HG03575 (cell line): Measurements from ENCODE around the gene ANKRD40.
A peak's percentile ranks its signal among the peaks of the same experiment; 100 is the strongest.
"Not testable (repeated sequence)": the region's sequence is repeated elsewhere in the genome, so short reads cannot be mapped to it uniquely, and the experiment has no call there.

Experiments
- ATAC-seq: cut with Tn5 transposase; IDR thresholded peaks from one replicate; pipeline ENCODE4 v1.9.1; 2021; ENCODE audit not compliant: unreplicated experiment, insufficient number of reproducible peaks, low FRiP score; ENCODE audit errors: extremely low read depth

Gene ANKRD40

DNA sequence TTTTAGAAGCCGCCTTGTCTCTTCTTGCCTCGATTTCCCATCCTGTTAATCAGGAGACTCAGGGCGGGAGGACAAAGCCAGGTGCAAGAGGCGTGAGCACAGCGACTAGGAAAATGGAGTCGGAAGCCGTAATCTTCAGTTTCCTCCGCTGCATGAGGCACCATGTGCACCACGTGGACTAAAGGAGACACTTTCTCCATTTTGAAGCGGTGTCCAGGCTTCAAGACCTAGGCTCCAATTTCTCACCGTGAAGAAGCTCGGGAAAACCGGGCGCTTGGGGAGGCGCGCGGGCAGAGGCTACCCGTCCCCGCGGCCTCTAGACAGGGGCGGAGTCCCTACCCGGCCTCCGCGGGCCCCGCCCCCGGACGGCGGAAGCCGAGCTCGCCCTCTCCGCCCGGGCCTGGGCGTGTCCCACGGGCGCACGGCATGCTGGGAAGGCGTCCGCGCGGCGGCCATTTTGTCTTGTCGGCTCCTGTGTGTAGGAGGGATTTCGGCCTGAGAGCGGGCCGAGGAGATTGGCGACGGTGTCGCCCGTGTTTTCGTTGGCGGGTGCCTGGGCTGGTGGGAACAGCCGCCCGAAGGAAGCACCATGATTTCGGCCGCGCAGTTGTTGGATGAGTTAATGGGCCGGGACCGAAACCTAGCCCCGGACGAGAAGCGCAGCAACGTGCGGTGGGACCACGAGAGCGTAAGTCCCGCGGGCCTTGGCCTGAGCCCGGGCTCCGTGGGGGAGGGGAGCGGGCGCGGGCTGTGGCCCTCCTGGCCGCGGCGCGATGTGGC, 11.6 kb upstream of the ANKRD40 start, which contains the start of gene LUC7L3:
Gene LUC7L3, plus strand, starts transcription at position 460 of the 780 bp plus-strand sequence. Its CDS starts 130 bp downstream, at position 590.
- peak; percentile 51 for ATAC-seq

DNA sequence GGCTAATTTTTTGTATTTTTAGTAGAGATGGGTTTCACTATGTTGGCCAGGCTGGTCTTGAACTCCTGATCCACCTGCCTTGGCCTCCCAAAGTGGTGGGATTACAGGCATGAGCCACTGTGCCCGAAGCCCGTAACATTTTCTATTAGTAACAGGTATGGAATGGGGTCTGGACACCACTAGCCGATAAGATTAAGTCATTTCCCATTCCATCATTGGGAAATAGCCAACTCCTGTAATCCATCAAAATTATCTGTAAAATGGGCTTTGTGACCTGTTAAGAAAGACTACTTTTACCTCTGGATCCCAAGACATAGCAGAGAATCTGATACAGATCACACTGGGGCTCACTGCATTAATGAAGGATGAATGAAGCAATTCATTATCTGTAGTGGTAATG, 7.8 kb upstream of the ANKRD40 start:
- no peak for ATAC-seq

DNA sequence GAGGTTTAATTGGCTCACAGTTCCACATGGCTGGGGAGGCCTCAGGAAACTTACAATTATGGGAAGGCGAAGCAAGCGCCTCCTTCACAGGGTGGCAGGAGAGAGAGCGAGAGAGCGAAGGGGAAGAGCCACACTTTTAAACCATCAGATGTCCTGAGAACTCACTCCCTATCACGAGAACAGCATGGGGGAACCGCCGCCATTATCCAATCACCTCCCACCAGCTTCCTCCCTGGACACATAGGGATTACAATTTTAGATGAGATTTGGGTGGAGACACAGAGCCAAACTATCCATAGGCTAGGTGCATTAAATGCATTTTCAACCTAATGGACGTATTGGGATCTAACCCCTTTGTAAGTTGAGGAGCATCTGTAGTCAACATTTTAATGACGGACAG, 4.9 kb upstream of the ANKRD40 start:
- ATAC-seq, result no peak

DNA sequence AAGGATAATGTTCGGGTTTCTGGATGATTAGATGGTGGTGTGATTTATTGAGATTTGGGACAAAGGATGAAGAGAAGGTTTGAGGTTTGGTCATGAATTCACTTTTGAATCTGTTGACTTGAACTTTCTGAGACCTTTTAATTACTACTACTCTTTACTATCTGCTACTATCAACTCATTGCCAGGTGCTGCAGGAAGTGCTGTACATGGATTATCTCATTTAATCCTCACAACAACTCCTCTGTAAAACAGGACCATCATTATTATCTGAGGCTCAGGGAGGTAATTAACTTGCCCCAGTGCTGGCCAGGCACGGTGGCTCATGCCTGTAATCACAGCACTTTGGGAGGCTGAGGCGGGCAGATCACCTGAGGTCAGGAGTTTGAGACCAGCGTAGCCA, 2.9 kb upstream of the ANKRD40 start:
- no peak for ATAC-seq

DNA sequence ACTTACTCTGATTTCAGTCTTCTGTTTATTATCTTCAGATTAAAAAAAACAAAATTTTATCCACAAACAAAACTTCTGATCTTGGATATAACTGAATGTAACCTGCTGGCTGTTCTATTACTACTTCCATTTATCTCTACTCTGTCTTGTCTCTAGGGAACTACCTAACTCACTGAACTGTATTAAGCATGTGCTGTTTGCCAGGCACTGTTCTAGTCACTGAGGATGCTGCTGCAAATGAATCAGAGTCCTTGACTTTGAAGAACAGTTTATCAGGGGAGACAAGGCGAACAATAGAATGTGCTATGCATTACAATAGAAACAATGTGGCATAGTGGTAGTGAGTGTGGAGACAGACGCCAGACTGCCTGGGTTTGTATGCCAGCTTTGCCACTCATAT, 2.3 kb upstream of the ANKRD40 start:
- no peak for ATAC-seq

DNA sequence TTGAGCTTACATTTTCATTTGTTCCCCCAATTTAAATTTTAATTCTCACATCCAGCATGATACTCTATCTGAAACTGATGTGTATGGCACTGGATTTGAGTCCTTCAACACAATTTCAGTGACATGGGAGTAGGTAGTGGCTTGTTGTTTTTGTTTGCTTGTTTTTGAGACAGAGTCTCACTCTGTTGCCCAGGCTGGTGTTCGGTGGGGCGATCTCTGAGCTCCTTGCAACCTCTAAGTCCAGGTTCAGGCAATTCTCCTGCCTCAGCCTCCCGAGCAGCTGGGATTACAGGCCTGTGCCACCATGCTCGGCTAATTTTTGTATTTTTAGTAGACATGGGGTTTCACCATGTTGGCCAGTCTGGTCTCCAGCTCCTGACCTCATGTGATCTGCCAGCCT, 1.3 kb upstream of the ANKRD40 start:
- ATAC-seq, result not testable (repeated sequence)

DNA sequence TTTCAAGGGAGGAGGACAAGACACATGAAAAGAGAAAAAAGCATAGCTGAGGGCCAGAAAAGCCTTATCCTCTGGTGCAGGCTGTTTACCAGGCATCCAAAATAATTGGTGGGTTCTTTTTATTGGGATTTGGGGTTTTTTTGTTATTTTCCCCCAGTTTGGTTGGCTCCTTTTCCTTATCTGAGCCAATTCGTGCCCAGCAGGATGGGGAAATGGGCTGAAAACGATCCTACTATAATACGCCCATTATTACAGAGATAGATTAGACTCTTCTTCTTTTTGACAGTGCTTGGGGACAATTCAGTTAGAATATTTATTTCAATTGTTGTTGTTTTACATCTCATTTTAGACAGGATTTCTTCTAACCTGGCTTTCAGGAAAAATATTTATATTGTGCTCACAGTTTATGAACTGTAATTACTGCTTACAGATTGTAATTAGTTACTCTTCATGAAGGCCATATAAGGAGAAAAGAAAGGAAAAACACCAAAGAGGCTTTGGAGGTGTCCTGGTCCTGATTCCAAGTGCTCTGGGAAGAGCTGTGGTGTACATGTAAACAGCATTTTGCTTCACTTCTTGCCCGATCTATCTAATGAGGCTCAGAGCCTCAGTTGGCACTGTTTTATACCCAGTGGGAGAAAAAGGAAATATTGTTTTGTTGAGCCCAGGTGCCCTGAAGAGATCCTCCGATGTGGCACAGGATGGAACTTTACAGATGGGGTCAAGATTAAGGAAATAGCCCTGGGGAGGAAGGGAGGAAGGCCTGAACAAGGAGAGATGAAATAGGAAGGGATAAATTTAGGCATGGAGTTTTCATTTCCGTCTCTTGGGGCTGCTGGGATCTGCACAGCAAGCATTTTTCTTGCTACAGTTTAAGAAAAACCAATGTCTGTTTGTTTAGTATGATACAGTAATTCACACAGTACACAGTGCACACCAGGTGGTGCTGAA, 611 bp upstream of the ANKRD40 start:
- ATAC-seq, result no peak

DNA sequence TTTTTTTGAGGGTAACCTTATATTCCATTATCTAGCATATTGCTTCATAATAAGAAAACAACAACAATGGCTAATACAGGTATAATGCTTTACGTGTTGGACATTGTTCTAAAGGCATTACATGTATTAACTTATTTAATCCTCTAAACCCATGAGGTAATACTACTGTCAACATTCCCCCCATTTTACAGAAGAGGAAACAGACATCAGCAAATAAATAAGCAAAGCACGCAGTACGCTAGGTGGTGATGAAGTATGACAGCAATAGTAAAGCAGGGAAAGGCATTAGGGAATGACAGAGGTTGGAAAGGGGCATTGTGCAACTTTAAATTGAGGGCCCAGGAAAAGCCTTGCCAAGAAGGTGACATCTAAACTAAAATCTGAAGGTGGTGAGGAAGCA, 4.6 kb downstream of the ANKRD40 start:
- no peak for ATAC-seq

DNA sequence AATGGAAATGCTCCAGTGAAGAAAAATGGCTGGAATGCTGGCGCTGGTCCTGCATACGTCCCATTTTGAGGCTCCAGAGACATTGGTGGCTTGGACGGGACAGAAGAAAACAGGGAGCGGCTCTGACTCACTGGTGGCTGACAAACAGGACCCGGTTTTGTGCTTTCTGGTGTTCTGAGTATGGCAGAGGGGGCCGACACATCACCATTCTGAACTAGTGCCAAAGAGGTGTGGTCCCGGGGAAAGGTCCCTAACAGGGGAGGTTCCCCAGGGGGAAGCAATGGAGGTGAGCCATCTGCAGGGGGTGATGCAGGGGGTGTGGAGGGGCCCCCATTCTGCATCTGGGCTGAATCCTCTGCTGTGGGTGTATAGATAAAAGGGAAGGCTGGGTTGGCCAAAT, 8.3 kb downstream of the ANKRD40 start:
- ATAC-seq, result no peak

DNA sequence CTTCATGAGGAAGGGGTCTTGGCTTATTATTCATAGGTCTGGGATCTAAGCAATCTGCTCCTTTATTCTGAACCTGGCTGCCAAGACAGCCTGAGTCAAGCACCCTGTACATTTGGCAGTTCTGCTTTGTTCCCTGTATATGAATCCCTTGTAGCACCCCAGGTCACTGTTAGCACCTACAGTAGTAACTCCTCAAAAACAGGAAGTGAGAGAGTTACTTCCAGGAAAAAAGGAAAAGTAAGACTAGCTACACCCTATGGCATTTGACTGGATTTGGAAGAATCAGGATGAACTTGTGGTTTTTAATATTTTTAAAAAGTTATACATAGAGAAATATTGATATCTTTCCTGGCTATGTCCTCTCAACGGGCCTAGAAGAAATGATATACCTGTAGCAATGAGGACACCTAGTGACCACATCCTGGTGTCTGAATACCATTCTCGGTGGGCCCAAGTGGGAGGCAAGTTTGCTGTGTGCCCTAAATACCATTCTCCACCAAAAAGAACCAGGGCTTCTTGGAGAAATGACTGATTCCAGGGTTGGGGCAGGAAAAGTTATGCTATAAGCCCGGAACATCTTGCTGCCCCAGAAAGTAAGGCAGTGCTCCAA, 9.9 kb downstream of the ANKRD40 start:
- ATAC-seq, result no peak

DNA sequence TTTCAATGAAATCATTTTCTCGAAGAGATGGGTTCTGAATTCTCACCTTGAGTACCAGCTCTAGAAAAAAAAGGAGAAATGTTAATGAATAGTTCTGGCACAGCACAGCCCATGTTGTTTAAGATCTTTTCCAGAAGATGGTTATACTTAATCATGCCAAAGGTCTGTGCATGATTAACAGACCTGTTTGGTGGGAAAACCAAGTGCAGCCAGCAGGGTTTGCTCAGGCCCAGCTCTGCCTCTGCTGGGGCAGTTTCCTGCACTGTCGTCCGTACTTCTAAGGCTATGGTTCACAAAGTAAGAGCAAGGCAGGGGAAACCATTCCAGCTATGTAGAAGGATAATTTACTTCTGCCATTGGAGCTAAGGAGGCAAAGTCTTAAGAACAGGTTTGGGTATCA, 10.7 kb downstream of the ANKRD40 start:
- ATAC-seq, result no peak

DNA sequence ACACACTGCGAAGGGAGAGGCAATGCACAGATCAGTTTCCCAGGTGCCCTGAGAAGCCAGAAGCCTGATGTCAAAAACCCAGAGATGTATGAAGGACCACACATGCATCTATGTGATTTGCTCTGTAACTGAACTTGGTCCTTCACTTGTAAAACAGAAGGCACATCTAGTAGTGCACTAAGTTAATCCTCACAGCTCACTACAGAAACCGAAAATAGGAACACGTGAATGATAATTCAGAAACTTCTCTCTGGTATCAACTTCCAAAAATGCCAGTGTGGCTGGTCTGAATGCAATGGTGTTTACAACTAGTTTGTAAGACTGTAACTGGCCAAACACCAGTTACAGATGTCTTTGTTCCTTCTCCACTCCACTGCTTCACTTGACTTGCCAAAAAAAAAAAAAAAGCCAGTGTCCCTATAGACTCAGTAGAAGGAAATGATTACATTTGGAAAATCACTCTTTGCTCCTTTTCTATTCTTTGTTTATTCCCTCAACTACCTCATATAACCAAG, 11.3 kb downstream of the ANKRD40 start:
- no peak for ATAC-seq

DNA sequence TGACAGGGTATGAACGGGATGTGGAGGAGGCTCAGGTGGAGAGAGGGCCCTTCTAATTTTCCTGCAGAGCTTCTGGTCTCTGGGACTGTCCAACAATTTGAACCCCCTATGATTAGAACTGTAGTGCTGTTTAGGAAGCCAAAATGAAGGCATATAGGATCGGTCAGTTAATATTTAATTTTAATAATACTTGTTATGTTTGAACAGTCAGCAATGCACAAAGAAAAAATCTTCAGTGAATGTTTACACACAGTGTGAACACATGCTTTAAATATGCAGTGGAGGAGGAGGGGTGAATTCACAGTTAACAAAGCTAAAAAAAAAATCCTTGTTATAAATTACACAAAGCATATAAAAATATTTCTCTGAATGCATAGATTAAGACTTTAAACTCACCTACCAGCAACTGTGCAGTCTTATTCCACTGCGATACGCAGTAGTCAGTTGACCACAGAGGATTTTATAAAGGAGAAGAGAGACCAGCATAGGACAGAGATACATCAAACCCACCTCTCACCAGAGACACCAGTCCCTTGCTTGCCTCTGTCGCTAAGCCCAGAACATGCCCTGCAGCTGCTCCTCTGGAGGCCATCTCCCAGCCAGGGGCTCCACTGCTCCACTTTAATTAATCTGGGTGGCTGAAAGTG, 14.6 kb downstream of the ANKRD40 start:
- no peak for ATAC-seq

DNA sequence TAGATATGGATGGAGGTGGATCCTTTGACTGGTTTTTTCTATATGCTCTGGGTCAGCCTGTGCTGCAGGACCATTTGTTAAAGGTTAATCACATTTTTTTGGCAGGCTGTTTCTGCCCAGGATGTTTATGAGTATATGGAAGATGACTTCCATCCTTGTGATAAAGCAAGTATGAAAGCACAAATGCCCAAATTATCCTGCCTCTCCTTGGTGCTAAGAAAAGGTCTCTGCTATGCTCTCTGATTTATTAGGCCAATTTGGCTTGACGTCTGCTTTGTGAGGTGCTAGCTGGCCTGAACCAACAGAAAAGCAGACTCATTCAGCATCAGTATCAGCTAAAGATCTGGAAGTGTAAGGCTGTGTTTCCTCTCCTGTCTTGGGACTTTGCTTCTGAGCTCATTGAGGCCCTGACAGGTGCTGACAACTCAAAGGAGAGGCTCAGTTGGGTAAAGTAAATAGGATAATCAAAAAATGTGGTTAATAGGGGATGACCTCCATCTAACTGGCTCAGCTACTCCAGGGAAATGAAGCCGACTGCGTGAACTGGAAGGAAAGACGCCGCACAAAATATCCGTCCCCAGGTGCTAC, 15.2 kb downstream of the ANKRD40 start:
- no peak for ATAC-seq

DNA sequence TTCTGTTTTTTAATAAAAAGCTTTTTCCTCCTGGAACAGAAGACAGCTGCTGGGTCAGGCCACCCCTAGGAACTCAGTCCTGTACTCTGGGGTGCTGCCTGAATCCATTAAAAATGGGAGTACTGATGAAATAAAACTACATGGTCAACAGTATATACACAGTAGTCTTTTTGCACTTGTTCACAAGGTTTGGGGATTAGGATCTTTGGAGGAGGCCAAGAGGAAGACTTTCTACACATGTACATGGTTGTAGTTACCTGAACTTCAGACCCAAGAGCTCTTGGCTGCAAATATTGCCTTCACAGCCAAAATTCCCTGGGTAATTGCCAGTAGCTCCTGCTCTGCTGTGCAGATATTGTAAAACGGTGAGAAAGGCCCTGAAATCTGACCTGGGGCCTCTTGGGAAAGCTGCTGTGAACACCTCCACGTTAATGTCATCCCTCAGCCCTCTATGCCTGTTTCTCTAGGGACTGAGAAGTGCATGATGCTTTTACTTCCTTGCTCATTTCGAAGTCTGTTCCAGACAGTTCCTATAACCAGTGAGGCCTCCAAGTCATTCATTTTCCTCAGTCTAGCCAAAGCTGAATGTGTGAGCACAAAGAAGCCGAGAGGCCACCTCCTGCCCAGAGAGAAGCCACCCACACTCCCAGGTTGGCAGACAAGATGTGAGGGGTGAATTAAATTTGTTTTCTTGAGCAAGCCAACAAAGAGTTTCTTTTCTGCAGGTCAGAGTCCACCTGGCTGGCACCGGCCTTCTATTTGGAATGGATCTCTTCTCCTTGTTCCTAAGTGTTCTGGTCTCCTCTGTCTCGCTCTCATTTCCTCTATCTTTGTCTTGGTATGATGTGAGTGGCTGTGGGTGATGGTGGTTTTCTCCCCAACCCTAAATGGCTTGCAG, 15.9 kb downstream of the ANKRD40 start:
- no peak for ATAC-seq

DNA sequence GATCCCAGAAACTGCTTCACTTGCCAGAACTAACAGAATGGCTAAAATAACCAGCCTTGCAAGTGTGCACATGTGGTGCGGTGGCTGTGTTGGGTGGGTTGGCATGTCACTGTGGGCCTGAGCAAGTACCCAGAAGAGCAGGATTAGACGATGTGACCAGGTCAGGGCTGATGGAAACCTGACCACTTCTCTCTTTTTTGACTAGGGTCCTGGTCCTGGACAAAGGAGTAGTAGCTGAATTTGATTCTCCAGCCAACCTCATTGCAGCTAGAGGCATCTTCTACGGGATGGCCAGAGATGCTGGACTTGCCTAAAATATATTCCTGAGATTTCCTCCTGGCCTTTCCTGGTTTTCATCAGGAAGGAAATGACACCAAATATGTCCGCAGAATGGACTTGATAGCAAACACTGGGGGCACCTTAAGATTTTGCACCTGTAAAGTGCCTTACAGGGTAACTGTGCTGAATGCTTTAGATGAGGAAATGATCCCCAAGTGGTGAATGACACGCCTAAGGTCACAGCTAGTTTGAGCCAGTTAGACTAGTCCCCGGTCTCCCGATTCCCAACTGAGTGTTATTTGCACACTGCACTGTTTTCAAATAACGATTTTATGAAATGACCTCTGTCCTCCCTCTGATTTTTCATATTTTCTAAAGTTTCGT, 16.7 kb downstream of the ANKRD40 start:
- no peak for ATAC-seq
